Measurements from ENCODE around the gene HOXA2. TPM values are rescaled to one million over a fixed set of nuclear protein-coding genes. Genes with fewer than 3 reads are reported as not detected.

HOXA2 gene
- total and polyA plus RNA-seq, 2 of the 8 experiments (the other 6 are each of a cell fraction or from before 2014, with no cell fraction given) = not detected

DNA sequence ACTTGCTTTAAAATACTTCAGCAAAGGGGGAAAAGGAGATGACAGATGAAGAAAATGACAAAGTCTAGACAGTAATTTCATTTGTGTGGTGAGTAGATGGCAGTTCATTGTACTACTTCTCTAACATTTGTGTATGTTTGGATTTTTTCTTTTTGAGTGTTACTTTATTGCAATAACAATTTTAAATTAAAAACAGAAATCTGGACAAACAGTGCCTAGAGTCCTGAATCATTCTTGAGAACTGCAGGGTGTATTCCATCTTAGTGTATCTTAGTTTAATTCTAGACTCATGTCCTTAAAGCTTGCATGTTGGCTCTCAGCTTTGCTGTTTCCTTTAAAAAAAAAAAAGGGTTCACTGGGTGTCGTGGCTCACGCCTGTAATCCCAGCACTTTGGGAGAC, 37.8 kb downstream of the HOXA2 start:
- DNase-seq (ENCODE audit: low read depth in 1 of 2, low spot score in 2 of 2) (no peak), FAIRE-seq (no peak)
- no peak overlapping the region for H2AK5ac ChIP-seq (ENCODE audit: low read depth, low read length)
- H3K56ac ChIP-seq (replicated peaks; ENCODE audit: insufficient read length, low read depth, low read length) = no peak overlapping the region
- H3K27ac ChIP-seq (ENCODE audit: low read depth, low read length) = no peak overlapping the region
- H2BK120ac ChIP-seq (replicated peaks; ENCODE audit: low read depth, low read length) = no peak overlapping the region
- no peak overlapping the region for H3K4ac ChIP-seq (replicated peaks; ENCODE audit: insufficient read length, low read depth, low read length)
- no peak overlapping the region for H4K5ac ChIP-seq (ENCODE audit: insufficient read length, low read depth, low read length)
- H3K23me2 ChIP-seq (ENCODE audit: low read depth, low read length) = no peaks in the 10 kb centered on the region
- H4K8ac ChIP-seq (ENCODE audit: extremely low read depth, insufficient read depth, low read length) = no peak overlapping the region
- H4K20me1 ChIP-seq (replicated peaks in 1 of 2; ENCODE audit: control insufficient read depth in 1 of 2, insufficient read depth in 2 of 2, low read length in 2 of 2) = no peaks in the 10 kb centered on the region
- H3K4me1 ChIP-seq (replicated peaks in 1 of 4; ENCODE audit: control insufficient read depth in 3 of 4, insufficient read depth in 4 of 4, low read length in 3 of 4) = no peaks in the 10 kb centered on the region
- H3K9me3 ChIP-seq (ENCODE audit: insufficient read depth in 2 of 2, low read depth in 1 of 2, low read length in 1 of 2) = no peaks in the 10 kb centered on the region
- no peak overlapping the region for H3K4me3 ChIP-seq (ENCODE audit: extremely low read depth in 1 of 4, insufficient read depth in 2 of 4, low read depth in 3 of 4, low read length in 4 of 4)
- H3K14ac ChIP-seq (ENCODE audit: insufficient read length) = no peak overlapping the region
- H3K79me2 ChIP-seq (ENCODE audit: control insufficient read depth in 1 of 2, insufficient read depth in 2 of 2, low read length in 2 of 2) = no peaks in the 10 kb centered on the region
- no peaks in the 10 kb centered on the region for H3K36me3 ChIP-seq (ENCODE audit: control insufficient read depth in 2 of 4, insufficient read depth in 4 of 4, low read length in 3 of 4)
- ChIA-PET CTCF (ENCODE audit: partially characterized antibody) (interaction anchor here (0.7 to 2.3 kb wide), 3 partner anchors 12 to 16 kb away, joined by 3 to 7 read pairs (median 4); no protein-coding TSS in a partner anchor), POLR2A (ENCODE audit: partially characterized antibody) (no interaction called here)
- H3K79me1 ChIP-seq (ENCODE audit: low read depth, low read length) = no peaks in the 10 kb centered on the region
- no peak overlapping the region for H3K23ac ChIP-seq (ENCODE audit: insufficient read length)
- 85% methylated on average over 2 of the region's 2 CpGs; no CpG with 5 or more reads in 1 of the 2 experiments for WGBS, 2 experiments (ENCODE audit: extremely low coverage in 1 of 2, insufficient coverage in 1 of 2, insufficient read length in 1 of 2, insufficient replicate concordance in 2 of 2, low coverage in 1 of 2, low lambda C conversion rate in 2 of 2, missing lambda C conversion rate in 1 of 2)
- no peak overlapping the region for H2BK20ac ChIP-seq (ENCODE audit: low read length)
- H3K18ac ChIP-seq (ENCODE audit: extremely low read depth, low read length) = no peak overlapping the region
- H3K27me3 ChIP-seq (replicated peaks in 1 of 4; ENCODE audit: control insufficient read depth in 3 of 4, extremely low read depth in 1 of 4, insufficient read depth in 3 of 4, low read length in 3 of 4) = no peaks in the 10 kb centered on the region
- H2BK12ac ChIP-seq (ENCODE audit: low read depth, low read length) = no peak overlapping the region
- no peak overlapping the region for H2AFZ ChIP-seq (ENCODE audit: low read length)
- no peak overlapping the region for H3K9ac ChIP-seq (replicated peaks in 1 of 4; ENCODE audit: extremely low read depth in 1 of 4, low read depth in 3 of 4, low read length in 3 of 4)
- H2BK15ac ChIP-seq (ENCODE audit: low read length) = no peak overlapping the region
- H2BK5ac ChIP-seq (ENCODE audit: low read depth, low read length) = no peak overlapping the region
- no peak overlapping the region for H3K4me2 ChIP-seq (ENCODE audit: insufficient read depth in 1 of 2, low read depth in 2 of 2, low read length in 2 of 2)
- no peak overlapping the region for H4K91ac ChIP-seq (replicated peaks; ENCODE audit: insufficient read length, low read length)
- TF ChIP-seq RNF2 (IDR thresholded peaks at IDR 0.05; ENCODE audit: borderline replicate concordance, low read depth, low read length, missing control alignments, poor library complexity, severe bottlenecking) (no peak), PHF8 (conservative IDR thresholded peaks at IDR 0.05; ENCODE audit: low read depth, low read length) (no peak), CHD2 (IDR thresholded peaks at IDR 0.05; ENCODE audit: low read length) (no peak), KDM5A (IDR thresholded peaks at IDR 0.05; ENCODE audit: low read length) (no peak), KDM1A (IDR thresholded peaks at IDR 0.05; ENCODE audit: borderline replicate concordance, low read length) (no peak), CHD1 (IDR thresholded peaks at IDR 0.05; ENCODE audit: low read depth, low read length) (no peak), NANOG (IDR thresholded peaks at IDR 0.05; ENCODE audit: insufficient read depth, low read depth, low read length, poor library complexity, severe bottlenecking) (no peak), RXRA (IDR thresholded peaks at IDR 0.05; ENCODE audit: insufficient read depth, low read depth, low read length) (no peak)
